Glutamatergic neuron (in vitro differentiated cells): ENCODE data around the gene PAQR4. TPM values are rescaled to one million over a fixed set of nuclear protein-coding genes. Genes with fewer than 3 reads are reported as not detected.

Experiments
- DNase-seq: peaks from one replicate; pipeline ENCODE4 v3.0.0; 2022
- H3K27ac Mint-ChIP-seq: one replicate; pipeline ENCODE4 v1.8.0; 2020; ENCODE audit warnings: mild to moderate bottlenecking, mixed read lengths, inconsistent platforms; ENCODE audit not compliant: unreplicated experiment
- H3K27me3 Mint-ChIP-seq: one replicate; pipeline ENCODE4 v1.8.0; 2020; ENCODE audit warnings: mild to moderate bottlenecking, moderate library complexity, mixed read lengths, inconsistent platforms; ENCODE audit not compliant: unreplicated experiment
- H3K36me3 Mint-ChIP-seq: one replicate; pipeline ENCODE4 v1.8.0; 2020; ENCODE audit warnings: mild to moderate bottlenecking, mixed read lengths, inconsistent platforms; ENCODE audit not compliant: unreplicated experiment
- H3K4me1 Mint-ChIP-seq: one replicate; pipeline ENCODE4 v1.8.0; 2020; ENCODE audit warnings: mild to moderate bottlenecking, low read depth, mixed read lengths, inconsistent platforms; ENCODE audit not compliant: unreplicated experiment
- H3K4me3 Mint-ChIP-seq: one replicate; pipeline ENCODE4 v1.8.0; 2020; ENCODE audit warnings: mild to moderate bottlenecking, mixed read lengths, inconsistent platforms; ENCODE audit not compliant: unreplicated experiment
- H3K9me3 Mint-ChIP-seq: one replicate; pipeline ENCODE4 v1.8.0; 2020; ENCODE audit warnings: mild to moderate bottlenecking, moderate library complexity, mixed read lengths, inconsistent platforms; ENCODE audit not compliant: unreplicated experiment
- CTCF ChIP-seq: fragments of 200-600 bp; sonication (generic); IDR thresholded peaks from one replicate; pipeline ENCODE4 v1.5.0; 2021; ENCODE audit not compliant: partially characterized antibody, unreplicated experiment
- total RNA-seq: library from RNA; stranded (reverse); fragmentation: NEBNext Ultra II Directional; extraction: Animal tissue kit (Norgen Biotek cat#: 25700); gene quantifications from one replicate; pipeline ENCODE4 v1.2.1, GENCODE V29; 2021; ENCODE audit not compliant: unreplicated experiment

The PAQR4 gene
- total RNA-seq, 1 donor from 2014 or later: 69.1 TPM

GRCh38 chr16:3019594-3020246 lies 50.6 kb downstream of the PAQR4 start:
- TF ChIP-seq CTCF: no peak
- Mint-ChIP-seq H3K27me3 (peaks cover 14% of the 10 kb centered on the region), H3K4me3 (peak overlapping the region; percentile 82), H3K9me3 (peaks cover 2% of the 10 kb centered on the region), H3K27ac (peak overlapping the region; percentile 55), H3K36me3 (no peaks in the 10 kb centered on the region), H3K4me1 (peaks cover 14% of the 10 kb centered on the region)
- DNase-seq: no peak

GRCh38 chr16:3020247-3020603 lies 51.1 kb downstream of the PAQR4 start, which contains the start of gene TNFRSF12A:
TSS of gene TNFRSF12A (plus strand) at chr16:3020368. CDS start at chr16:3020398, 30 bp downstream.
- Mint-ChIP-seq H3K4me1 (peaks cover 14% of the 10 kb centered on the region), H3K27ac (peak within 1 kb of the TSS; percentile 75)

GRCh38 chr16:3020604-3021448 lies 51.7 kb downstream of the PAQR4 start:
- peak; percentile 31 for DNase-seq
- Mint-ChIP-seq H3K27ac (peak overlapping the region; percentile 75), H3K4me3 (peak overlapping the region; percentile 87), H3K36me3 (no peaks in the 10 kb centered on the region), H3K9me3 (peaks cover 2% of the 10 kb centered on the region), H3K27me3 (peaks cover 14% of the 10 kb centered on the region), H3K4me1 (peaks cover 14% of the 10 kb centered on the region)
- TF ChIP-seq CTCF: no peak

More at GRCh38 chr16:3020247-3020603, 51.1 kb downstream of the PAQR4 start, which contains the start of gene TNFRSF12A:
- Mint-ChIP-seq H3K27me3 (peaks cover 14% of the 10 kb centered on the region), H3K36me3 (no peaks in the 10 kb centered on the region), H3K4me3 (peak within 1 kb of the TSS; percentile 87), H3K9me3 (peaks cover 2% of the 10 kb centered on the region)
- TF ChIP-seq CTCF: no peak
- DNase-seq: peak; percentile 84

DNA sequence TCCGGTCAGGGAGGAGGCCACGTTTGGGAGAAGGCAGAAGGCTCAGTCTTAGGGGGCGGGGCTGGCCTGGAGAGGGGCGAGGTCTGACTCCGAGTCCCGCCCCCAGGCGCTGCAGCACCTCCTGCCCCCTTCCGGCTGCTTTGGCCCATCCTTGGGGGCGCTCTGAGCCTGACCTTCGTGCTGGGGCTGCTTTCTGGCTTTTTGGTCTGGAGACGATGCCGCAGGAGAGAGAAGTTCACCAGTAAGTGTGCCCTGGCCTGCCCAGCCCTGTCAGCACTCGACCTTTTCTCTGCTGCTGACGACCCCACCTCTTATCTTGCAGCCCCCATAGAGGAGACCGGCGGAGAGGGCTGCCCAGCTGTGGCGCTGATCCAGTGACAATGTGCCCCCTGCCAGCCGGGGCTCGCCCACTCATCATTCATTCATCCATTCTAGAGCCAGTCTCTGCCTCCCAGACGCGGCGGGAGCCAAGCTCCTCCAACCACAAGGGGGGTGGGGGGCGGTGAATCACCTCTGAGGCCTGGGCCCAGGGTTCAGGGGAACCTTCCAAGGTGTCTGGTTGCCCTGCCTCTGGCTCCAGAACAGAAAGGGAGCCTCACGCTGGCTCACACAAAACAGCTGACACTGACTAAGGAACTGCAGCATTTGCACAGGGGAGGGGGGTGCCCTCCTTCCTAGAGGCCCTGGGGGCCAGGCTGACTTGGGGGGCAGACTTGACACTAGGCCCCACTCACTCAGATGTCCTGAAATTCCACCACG lies 52.5 kb downstream of the PAQR4 start:
- Mint-ChIP-seq H3K4me1 (peaks cover 16% of the 10 kb centered on the region), H3K27me3 (peaks cover 14% of the 10 kb centered on the region), H3K4me3 (peak overlapping the region; percentile 86), H3K9me3 (peaks cover 2% of the 10 kb centered on the region), H3K36me3 (no peaks in the 10 kb centered on the region), H3K27ac (peak overlapping the region; percentile 75)
- TF ChIP-seq CTCF: no peak
- peak; percentile 91 for DNase-seq
